ENCODE measurements around the gene SPCS3.

Gene SPCS3

GRCh38 chr4:176298664-176299063 is 21.1 kb upstream of the SPCS3 start:
- H3K4me1 ChIP-seq: peaks cover 0 to 7% (median 0%) of the 10 kb centered on the region in 4 donors
- no peak for DNase-seq
- no peak overlapping the region for H3K27ac ChIP-seq
- H3K4me3 ChIP-seq: no peak overlapping the region
- intact Hi-C loops (cut with DNase I; ENCODE audit: low total_unique reads): no loop called here
- no peaks in the 10 kb centered on the region for H3K36me3 ChIP-seq
- H3K27me3 ChIP-seq: no peaks in the 10 kb centered on the region
- TF ChIP-seq CTCF (IDR thresholded peaks at IDR 0.05): no peak
- no peaks in the 10 kb centered on the region for H3K9me3 ChIP-seq

- Histone ChIP-seq H3K4me1 (peaks cover 0 to 7% (median 0%) of the 10 kb centered on the region in 4 donors), H3K4me3 (no peak overlapping the region), H3K36me3 (no peaks in the 10 kb centered on the region), H3K27ac (no peak overlapping the region), H3K27me3 (no peaks in the 10 kb centered on the region), H3K9me3 (no peaks in the 10 kb centered on the region)
- TF ChIP-seq CTCF (IDR thresholded peaks at IDR 0.05): no peak
- intact Hi-C loops (cut with DNase I; ENCODE audit: low total_unique reads): no loop called here
- no peak for DNase-seq
Measured at GRCh38 chr4:176300036-176300435, 19.7 kb upstream of the SPCS3 start.

- Histone ChIP-seq H3K9me3 (no peaks in the 10 kb centered on the region), H3K27ac (no peak overlapping the region), H3K36me3 (no peaks in the 10 kb centered on the region), H3K4me1 (peaks cover 0 to 7% (median 0%) of the 10 kb centered on the region in 4 donors), H3K27me3 (no peaks in the 10 kb centered on the region), H3K4me3 (no peak overlapping the region)
- no peak for TF ChIP-seq CTCF (IDR thresholded peaks at IDR 0.05)
- intact Hi-C loops (cut with DNase I; ENCODE audit: low total_unique reads): no loop called here
- DNase-seq: no peak
Measured at GRCh38 chr4:176300565-176300964, 19.2 kb upstream of the SPCS3 start.

- intact Hi-C loops (cut with DNase I; ENCODE audit: low total_unique reads): no loop called here
- H3K27me3 ChIP-seq: peaks cover 0 to 3% of the 10 kb centered on the region in 2 donors
- peaks cover 0 to 7% (median 0%) of the 10 kb centered on the region in 4 donors for H3K4me1 ChIP-seq
- TF ChIP-seq CTCF (IDR thresholded peaks at IDR 0.05): no peak
- no peak for DNase-seq
- no peak overlapping the region for H3K27ac ChIP-seq
- H3K4me3 ChIP-seq: no peak overlapping the region
- H3K36me3 ChIP-seq: no peaks in the 10 kb centered on the region
- no peaks in the 10 kb centered on the region for H3K9me3 ChIP-seq
Measured at GRCh38 chr4:176302283-176303275, 17.2 kb upstream of the SPCS3 start.

GRCh38 chr4:176303938-176304337 is 15.8 kb upstream of the SPCS3 start:
- H3K4me1 ChIP-seq: peaks cover 0 to 7% (median 0%) of the 10 kb centered on the region in 4 donors
- H3K4me3 ChIP-seq: no peak overlapping the region
- H3K27me3 ChIP-seq: peaks cover 0 to 10% of the 10 kb centered on the region in 2 donors
- no peaks in the 10 kb centered on the region for H3K9me3 ChIP-seq
- no peak overlapping the region for H3K27ac ChIP-seq
- H3K36me3 ChIP-seq: no peaks in the 10 kb centered on the region
- DNase-seq: no peak
- intact Hi-C loops (cut with DNase I; ENCODE audit: low total_unique reads): no loop called here
- TF ChIP-seq CTCF (IDR thresholded peaks at IDR 0.05): no peak
